GM23338 (cell line): Measurements from ENCODE around the gene PRDM11. TPM values are rescaled to one million over a fixed set of nuclear protein-coding genes. Genes with fewer than 3 reads are reported as not detected.

Experiments
- ATAC-seq: fragments of 200-7000 bp; cut with Tn5 transposase; 3 replicates; pipeline ENCODE4 v1.9.1; 2020
- DNase-seq: peaks from one replicate; pipeline ENCODE4 v3.0.0-alpha.2; 2015; ENCODE audit warnings: low spot score
- H2AFZ ChIP-seq: fragments of 200-600 bp; sonication (generic); 2 replicates; pipeline ENCODE4 v1.8.0; 2016; ENCODE audit warnings: antibody characterized with exemption, mild to moderate bottlenecking, moderate library complexity
- H3F3A ChIP-seq: fragments of 200-600 bp; sonication (generic); replicated peaks from 2 replicates; pipeline ENCODE4 v1.8.0; 2017; ENCODE audit warnings: antibody characterized with exemption, mixed run types, low read depth
- H3K27ac ChIP-seq: fragments of 200-600 bp; sonication (generic); 2 replicates; pipeline ENCODE4 v1.6.1; 2016; ENCODE audit warnings: low read depth
- H3K27me3 ChIP-seq: fragments of 200-600 bp; sonication (generic); 2 replicates; pipeline ENCODE4 v1.8.0; 2016; ENCODE audit warnings: mild to moderate bottlenecking, mixed run types, moderate library complexity; ENCODE audit not compliant: insufficient read depth
- H3K36me3 ChIP-seq: fragments of 200-600 bp; sonication (generic); 2 replicates; pipeline ENCODE4 v1.8.0; 2016; ENCODE audit warnings: mild to moderate bottlenecking; ENCODE audit not compliant: insufficient read depth
- H3K4me1 ChIP-seq: fragments of 200-600 bp; sonication (generic); 2 replicates; pipeline ENCODE4 v1.8.0; 2016; ENCODE audit warnings: mild to moderate bottlenecking, moderate library complexity; ENCODE audit not compliant: insufficient read depth
- H3K4me2 ChIP-seq: fragments of 200-600 bp; sonication (generic); 2 replicates; pipeline ENCODE4 v1.7.1; 2017; ENCODE audit warnings: mixed run types
- H3K4me3 ChIP-seq: fragments of 200-600 bp; sonication (generic); 2 replicates; pipeline ENCODE4 v1.6.1; 2016; ENCODE audit warnings: mixed run types
- H3K79me2 ChIP-seq: fragments of 200-600 bp; sonication (generic); replicated peaks from 2 replicates; pipeline ENCODE4 v1.8.0; 2017; ENCODE audit warnings: mild to moderate bottlenecking; ENCODE audit not compliant: insufficient read depth
- H3K9me2 ChIP-seq: fragments of 200-600 bp; sonication (generic); 2 replicates; pipeline ENCODE4 v1.8.0; 2017; ENCODE audit not compliant: insufficient read depth
- H4K20me1 ChIP-seq: fragments of 200-600 bp; sonication (generic); replicated peaks from 2 replicates; pipeline ENCODE4 v1.8.0; 2017; ENCODE audit warnings: mild to moderate bottlenecking; ENCODE audit not compliant: insufficient read depth
- H3K27ac Mint-ChIP-seq: 2 replicates; pipeline ENCODE4 v1.8.0; 2020; ENCODE audit warnings: inconsistent platforms, mild to moderate bottlenecking, moderate library complexity, mixed read lengths
- H3K27me3 Mint-ChIP-seq: 3 replicates; pipeline ENCODE4 v1.8.0; 2022; ENCODE audit warnings: low read depth, mild to moderate bottlenecking, moderate library complexity, mixed read lengths, inconsistent platforms; ENCODE audit not compliant: insufficient read depth, poor library complexity
- H3K36me3 Mint-ChIP-seq: 3 replicates; pipeline ENCODE4 v1.8.0; 2021; ENCODE audit warnings: low read depth, mild to moderate bottlenecking, inconsistent platforms, moderate library complexity, mixed read lengths
- H3K4me1 Mint-ChIP-seq: 3 replicates; pipeline ENCODE4 v1.8.0; 2020; ENCODE audit warnings: mild to moderate bottlenecking, inconsistent platforms, mixed read lengths
- H3K4me3 Mint-ChIP-seq: 3 replicates; pipeline ENCODE4 v1.8.0; 2021; ENCODE audit warnings: moderate library complexity, mild to moderate bottlenecking, inconsistent platforms, mixed read lengths
- H3K9me3 Mint-ChIP-seq: 3 replicates; pipeline ENCODE4 v1.8.0; 2020; ENCODE audit warnings: moderate library complexity, mild to moderate bottlenecking, inconsistent platforms, mixed read lengths
- EZH2 ChIP-seq: fragments of 200-600 bp; sonication (generic); IDR thresholded peaks from one replicate; pipeline ENCODE4 v1.8.0; 2017; ENCODE audit warnings: antibody characterized with exemption, mild to moderate bottlenecking, low read depth; ENCODE audit not compliant: unreplicated experiment
- EZH2phosphoT487 ChIP-seq: fragments of 200-600 bp; sonication (generic); IDR thresholded peaks from one replicate; pipeline ENCODE4 v1.8.1; 2018; ENCODE audit warnings: antibody characterized with exemption; ENCODE audit not compliant: unreplicated experiment
- POLR2AphosphoS5 ChIP-seq: IDR thresholded peaks from 2 replicates; pipeline ENCODE4 v1.6.1; 2016; ENCODE audit warnings: antibody characterized with exemption, low read depth
- STAT1 ChIP-seq: IDR thresholded peaks from one replicate; pipeline ENCODE4 v1.6.1; 2016; ENCODE audit warnings: antibody characterized with exemption; ENCODE audit not compliant: unreplicated experiment
- ZNF114 ChIP-seq: fragments of 250-450 bp; sonication (Bioruptor Pico); IDR thresholded peaks from 2 replicates; pipeline ENCODE4 v1.5.0; 2020; ENCODE audit warnings: mild to moderate bottlenecking, moderate library complexity
- ZNF331 ChIP-seq: fragments of 250-450 bp; sonication (Bioruptor Pico); IDR thresholded peaks from 2 replicates; pipeline ENCODE4 v1.5.0; 2020; ENCODE audit warnings: low read depth, mild to moderate bottlenecking, moderate library complexity
- ZNF462 ChIP-seq: fragments of 250-450 bp; sonication (Bioruptor Pico); IDR thresholded peaks from 2 replicates; pipeline ENCODE4 v1.5.0; 2020; ENCODE audit warnings: mild to moderate bottlenecking, moderate library complexity
- polyA plus RNA-seq: library from polyadenylated mRNA; unstranded; fragments of >200 nt; fragmentation: Nextera tagmentation; extraction: Ambion mirVana; gene quantifications from 2 replicates; pipeline ENCODE4 v1.2.1, GENCODE V29; 2016
- total RNA-seq: library from RNA; depleted of rRNA; stranded (reverse); fragments of >200 nt; shearing (Covaris generic); gene quantifications from 2 replicates; pipeline ENCODE4 v1.2.3, GENCODE V29; 2014
- TF ChIP-seq, protein P1 (sequence below), 2 experiments: fragments of 200-600 bp in 1 of 2; sonication (generic) in 1 of 2; conservative IDR thresholded peaks; 2 replicates each; pipeline versions ENCODE4 v1.5.1 to v1.6.1; 2016 to 2017; ENCODE audit warnings: antibody characterized with exemption in 2 of 2, low read depth in 2 of 2, mild to moderate bottlenecking in 2 of 2, moderate library complexity in 1 of 2

The PRDM11 gene
- total and polyA plus RNA-seq, 2 experiments from 2014 or later: 0.97 to 10.4 TPM

DNA sequence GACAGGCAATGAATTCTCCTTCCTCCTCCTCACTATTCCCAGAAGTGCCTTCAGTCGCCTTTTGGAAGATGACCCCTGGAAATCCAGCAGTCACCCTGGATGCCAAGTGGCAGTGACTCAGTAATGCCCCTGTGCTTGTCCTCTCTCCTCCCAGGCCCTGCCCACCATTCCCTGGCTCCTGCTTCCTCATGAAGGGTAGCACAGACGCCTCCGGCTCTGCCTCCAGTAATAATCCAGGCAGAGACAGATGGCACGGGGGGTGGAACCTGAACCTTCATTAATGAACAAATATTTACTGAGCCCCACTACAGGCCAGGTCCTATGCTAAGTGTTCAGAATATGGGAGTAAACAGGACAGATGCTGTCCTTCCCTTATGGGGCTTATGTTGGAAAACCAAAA lies 116.5 kb downstream of the PRDM11 start:
- TF ChIP-seq POLR2AphosphoS5 (no peak), EZH2 (no peak), STAT1 (no peak), ZNF331 (CRISPR knock-in tag) (no peak), ZNF114 (CRISPR knock-in tag) (no peak), ZNF462 (CRISPR knock-in tag) (no peak), EZH2phosphoT487 (no peak)
- TF ChIP-seq, protein P1, sequence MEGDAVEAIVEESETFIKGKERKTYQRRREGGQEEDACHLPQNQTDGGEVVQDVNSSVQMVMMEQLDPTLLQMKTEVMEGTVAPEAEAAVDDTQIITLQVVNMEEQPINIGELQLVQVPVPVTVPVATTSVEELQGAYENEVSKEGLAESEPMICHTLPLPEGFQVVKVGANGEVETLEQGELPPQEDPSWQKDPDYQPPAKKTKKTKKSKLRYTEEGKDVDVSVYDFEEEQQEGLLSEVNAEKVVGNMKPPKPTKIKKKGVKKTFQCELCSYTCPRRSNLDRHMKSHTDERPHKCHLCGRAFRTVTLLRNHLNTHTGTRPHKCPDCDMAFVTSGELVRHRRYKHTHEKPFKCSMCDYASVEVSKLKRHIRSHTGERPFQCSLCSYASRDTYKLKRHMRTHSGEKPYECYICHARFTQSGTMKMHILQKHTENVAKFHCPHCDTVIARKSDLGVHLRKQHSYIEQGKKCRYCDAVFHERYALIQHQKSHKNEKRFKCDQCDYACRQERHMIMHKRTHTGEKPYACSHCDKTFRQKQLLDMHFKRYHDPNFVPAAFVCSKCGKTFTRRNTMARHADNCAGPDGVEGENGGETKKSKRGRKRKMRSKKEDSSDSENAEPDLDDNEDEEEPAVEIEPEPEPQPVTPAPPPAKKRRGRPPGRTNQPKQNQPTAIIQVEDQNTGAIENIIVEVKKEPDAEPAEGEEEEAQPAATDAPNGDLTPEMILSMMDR (conservative IDR thresholded peaks at IDR 0.05; ENCODE audit: low read depth in 2 of 2): no peak
- no peak overlapping the region for H2AFZ ChIP-seq
- Mint-ChIP-seq H3K27ac (no peak overlapping the region), H3K9me3 (no peaks in the 10 kb centered on the region), H3K36me3 (no peaks in the 10 kb centered on the region), H3K4me3 (no peak overlapping the region), H3K27me3 (peaks cover 4% of the 10 kb centered on the region), H3K4me1 (peaks cover 14% of the 10 kb centered on the region)
- DNase-seq (no peak), ATAC-seq (no peak)
- no peak overlapping the region for H3K4me3 ChIP-seq
- peaks cover 25% of the 10 kb centered on the region for H3K4me1 ChIP-seq
- H3F3A ChIP-seq: no peaks in the 10 kb centered on the region
- no peaks in the 10 kb centered on the region for H3K27me3 ChIP-seq
- no peak overlapping the region for H3K4me2 ChIP-seq
- no peak overlapping the region for H3K27ac ChIP-seq
- no peaks in the 10 kb centered on the region for H4K20me1 ChIP-seq
- 0 out of 2 replicates have a peak, but pooled peaks cover 4% of the 10 kb centered on the region for H3K9me2 ChIP-seq
- H3K79me2 ChIP-seq: no peaks in the 10 kb centered on the region
- no peaks in the 10 kb centered on the region for H3K36me3 ChIP-seq
